ENCODE measurements around the gene PEDS1. TPM values are rescaled to one million over a fixed set of nuclear protein-coding genes. Genes with fewer than 3 reads are reported as not detected.
A peak's percentile ranks its signal among the peaks of the same experiment; 100 is the strongest.

The PEDS1 gene
- total and polyA plus RNA-seq, 2 of the 13 experiments (the other 11 are each of a cell fraction or from before 2014, with no cell fraction given): 30.5 to 93.9 TPM

- TF ChIP-seq ZBTB8A (CRISPR knock-in tag; IDR thresholded peaks at IDR 0.05; ENCODE audit: borderline replicate concordance, low read depth) (no peak), GFI1 (CRISPR knock-in tag; IDR thresholded peaks at IDR 0.05; ENCODE audit: borderline replicate concordance) (0 out of 2 replicates have a peak, but pooled peaks have one; percentile 34), HNRNPL (IDR thresholded peaks at IDR 0.05; ENCODE audit: low read depth, low read length) (no peak), TAF1 (CRISPR knock-in tag; IDR thresholded peaks at IDR 0.05) (no peak), ZMYM2 (CRISPR knock-in tag; IDR thresholded peaks at IDR 0.05) (no peak), ZNF619 (CRISPR knock-in tag; IDR thresholded peaks at IDR 0.05) (no peak; the same call in 1 of the 2 replicates), RELA (CRISPR knock-in tag; IDR thresholded peaks at IDR 0.05) (peak; percentile 77; the same call in 1 of the 2 replicates), ZNF296 (CRISPR knock-in tag; conservative IDR thresholded peaks at IDR 0.05) (no peak), ZNF101 (CRISPR knock-in tag; IDR thresholded peaks at IDR 0.05; ENCODE audit: borderline replicate concordance, low read depth) (no peak), ZNF280B (CRISPR knock-in tag; IDR thresholded peaks at IDR 0.05; ENCODE audit: borderline replicate concordance) (0 out of 2 replicates have a peak, but pooled peaks have one; percentile 59), GATAD2A (CRISPR knock-in tag; IDR thresholded peaks at IDR 0.05) (peak; percentile 77; the same call in 1 of the 2 replicates), BCL3 (CRISPR knock-in tag; IDR thresholded peaks at IDR 0.05) (no peak), PHB2 (IDR thresholded peaks at IDR 0.05; ENCODE audit: partially characterized antibody) (no peak), ZNF513 (CRISPR knock-in tag; conservative IDR thresholded peaks at IDR 0.05) (0 out of 2 replicates have a peak, but pooled peaks have one; percentile 74), CCAR2 (optimal IDR thresholded peaks at IDR 0.05; ENCODE audit: low read depth, low read length) (no peak), RFXAP (CRISPR knock-in tag; IDR thresholded peaks at IDR 0.05; ENCODE audit: borderline replicate concordance) (peak; percentile 76), ZNF720 (CRISPR knock-in tag; IDR thresholded peaks at IDR 0.05) (no peak), SOX5 (CRISPR knock-in tag; IDR thresholded peaks at IDR 0.05; ENCODE audit: borderline replicate concordance) (no peak; the same call in 1 of the 2 replicates), ARNT2 (CRISPR knock-in tag; IDR thresholded peaks at IDR 0.05; ENCODE audit: low read depth) (no peak), HMG20B (CRISPR knock-in tag; conservative IDR thresholded peaks at IDR 0.05) (no peak; the same call in 1 of the 2 replicates), ZNF558 (CRISPR knock-in tag; IDR thresholded peaks at IDR 0.05; ENCODE audit: borderline replicate concordance) (no peak), NONO (IDR thresholded peaks at IDR 0.05) (no peak), NONO (CRISPR knock-in tag; conservative IDR thresholded peaks at IDR 0.05) (peak; percentile 78), EEA1 (CRISPR knock-in tag; IDR thresholded peaks at IDR 0.05; ENCODE audit: borderline replicate concordance) (no peak), ZNF552 (CRISPR knock-in tag; IDR thresholded peaks at IDR 0.05; ENCODE audit: borderline replicate concordance) (peak; percentile 14; the same call in 1 of the 2 replicates), ZNF382 (CRISPR knock-in tag; IDR thresholded peaks at IDR 0.05; ENCODE audit: borderline replicate concordance) (no peak)
Observed at GRCh38 chr20:50186151-50186885, 32.8 kb upstream of the PEDS1 start (continued).

All from HepG2 (cell line).